Activated naive CD4-positive, alpha-beta T cell treated with Interleukin-2 at 50 U/mL for 16 hours (primary cell): Measurements from ENCODE around the gene CD160.
"Not testable (repeated sequence)": the region's sequence is repeated elsewhere in the genome, so short reads cannot be mapped to it uniquely, and the experiment has no call there.

ENCODE experiments used
- DNase-seq: peaks from one replicate; pipeline ENCODE4 v3.0.0-alpha.2; 2020

Gene CD160

GRCh38 chr1:145759721-145760120 lies 40.4 kb downstream of the CD160 start:
- DNase-seq = no peak

DNA sequence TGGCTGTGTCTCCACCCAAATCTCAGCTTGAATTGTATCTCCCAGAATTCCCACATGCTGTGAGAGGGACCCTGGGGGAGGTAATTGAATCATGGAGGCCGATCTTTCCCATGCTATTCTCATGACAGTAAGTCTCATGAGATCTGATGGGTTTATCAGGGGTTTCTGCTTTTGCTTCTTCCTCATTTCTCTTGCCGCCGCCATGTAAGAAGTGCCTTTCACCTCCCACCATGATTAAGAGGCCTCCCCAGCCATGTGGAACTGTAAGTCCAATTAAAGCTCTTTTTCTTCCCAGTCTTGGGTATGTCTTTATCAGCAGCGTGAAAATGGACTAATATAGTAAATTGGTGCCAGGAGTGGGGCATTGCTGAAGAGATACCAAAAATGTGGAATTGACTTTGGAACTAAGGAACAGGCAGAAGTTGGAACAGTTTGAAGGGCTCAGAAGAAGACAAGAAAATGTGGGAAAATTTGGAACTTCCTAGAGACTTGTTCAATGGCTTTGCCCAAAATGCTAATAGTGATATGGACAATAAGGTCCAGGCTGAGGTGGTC lies 41.2 kb downstream of the CD160 start:
- DNase-seq = not testable (repeated sequence)

- DNase-seq = not testable (repeated sequence)
Measured at GRCh38 chr1:145761498-145761897, 42.2 kb downstream of the CD160 start.

GRCh38 chr1:145762001-145762400 lies 42.7 kb downstream of the CD160 start:
- DNase-seq = not testable (repeated sequence)

GRCh38 chr1:145764231-145764940 lies 45.1 kb downstream of the CD160 start:
- not testable (repeated sequence) for DNase-seq

- not testable (repeated sequence) for DNase-seq
Measured at GRCh38 chr1:145765127-145765526, 45.8 kb downstream of the CD160 start.

- DNase-seq = not testable (repeated sequence)
Measured at GRCh38 chr1:145765585-145766360, 46.5 kb downstream of the CD160 start.

- not testable (repeated sequence) for DNase-seq
Measured at GRCh38 chr1:145766926-145767325, 47.6 kb downstream of the CD160 start.

DNA sequence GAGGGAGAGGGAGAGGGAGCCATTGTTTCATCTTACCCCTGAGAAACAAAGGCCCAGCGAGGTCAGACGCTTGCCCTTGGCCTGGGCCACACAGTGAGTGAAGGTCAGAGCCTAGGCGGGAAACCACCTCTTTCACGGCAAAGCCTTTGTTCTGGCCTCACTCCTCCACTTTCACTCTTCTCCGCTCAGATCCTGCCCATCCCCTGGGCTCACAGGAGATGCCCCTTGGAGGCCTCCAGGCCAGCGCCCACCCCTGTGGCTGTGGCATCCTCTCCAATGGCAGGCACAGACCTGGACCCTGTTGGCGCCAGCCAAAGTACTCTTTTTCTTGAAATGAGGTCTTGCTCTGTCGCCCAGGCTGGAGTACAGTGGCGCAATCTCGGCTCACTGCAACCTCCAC lies 48.7 kb downstream of the CD160 start:
- DNase-seq = not testable (repeated sequence)

DNA sequence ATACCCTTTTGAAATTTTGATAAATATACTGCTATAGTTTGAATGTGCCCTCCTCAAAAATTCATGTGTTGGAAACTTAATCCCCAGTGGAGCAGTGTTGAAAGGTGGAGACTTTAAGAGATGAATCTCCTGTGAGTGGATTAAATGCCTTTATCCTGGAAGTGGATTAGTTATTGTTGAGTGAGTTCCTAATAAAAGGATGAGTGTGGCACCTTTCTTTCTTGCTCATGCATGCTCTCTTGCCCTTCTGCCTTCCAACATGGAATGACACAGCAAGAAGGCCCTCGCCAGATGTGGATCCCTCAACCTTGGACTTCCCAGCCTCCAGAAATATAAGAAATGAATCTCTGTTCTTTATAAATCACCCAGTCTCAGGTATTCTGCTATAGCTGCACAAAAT lies 51.8 kb downstream of the CD160 start:
- no peak for DNase-seq

DNA sequence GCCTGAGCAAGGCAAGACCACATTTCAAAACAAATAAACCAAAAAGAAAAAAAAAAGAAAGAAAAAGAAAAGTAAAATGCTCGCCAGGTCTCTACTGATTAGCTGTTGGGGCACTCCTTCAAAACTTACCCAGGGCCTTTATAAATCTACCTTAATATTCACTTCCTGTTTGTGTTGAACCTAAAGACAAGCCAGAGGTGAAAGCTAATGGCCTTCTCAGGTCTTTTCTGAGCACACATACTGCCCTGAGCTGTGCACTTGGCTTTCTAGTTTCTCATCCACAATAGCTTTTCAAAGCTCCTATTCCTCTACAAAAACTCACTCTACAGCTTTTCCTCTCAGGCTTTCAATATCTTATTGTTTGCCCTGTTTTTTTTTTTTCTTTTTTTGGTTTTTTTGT lies 54.1 kb downstream of the CD160 start:
- DNase-seq = no peak

- DNase-seq = no peak
Measured at GRCh38 chr1:145777357-145778145, 58.3 kb downstream of the CD160 start.

- DNase-seq = no peak
Measured at GRCh38 chr1:145778146-145778540, 58.8 kb downstream of the CD160 start.

GRCh38 chr1:145782272-145783099 lies 63.2 kb downstream of the CD160 start:
- DNase-seq = no peak

- no peak for DNase-seq
Measured at GRCh38 chr1:145784409-145784808, 65.1 kb downstream of the CD160 start.

DNA sequence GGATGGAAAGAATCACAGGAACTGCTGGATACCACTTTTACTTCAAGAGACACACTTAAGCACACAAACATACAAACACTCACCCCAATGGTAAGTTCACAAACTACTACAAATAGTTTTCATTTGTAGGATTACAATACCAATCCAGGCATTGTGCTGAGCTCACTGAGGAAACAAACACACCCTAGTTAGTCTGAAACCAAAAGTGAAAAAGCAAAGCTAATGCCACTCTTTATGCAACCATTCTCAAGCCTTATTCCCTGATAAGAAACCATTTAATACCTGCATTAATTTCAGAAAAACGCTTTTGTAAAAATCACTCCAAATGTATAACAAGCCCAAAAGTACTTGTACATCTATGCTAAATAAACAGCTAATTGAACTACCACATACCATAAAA lies 66.2 kb downstream of the CD160 start:
- no peak for DNase-seq

DNA sequence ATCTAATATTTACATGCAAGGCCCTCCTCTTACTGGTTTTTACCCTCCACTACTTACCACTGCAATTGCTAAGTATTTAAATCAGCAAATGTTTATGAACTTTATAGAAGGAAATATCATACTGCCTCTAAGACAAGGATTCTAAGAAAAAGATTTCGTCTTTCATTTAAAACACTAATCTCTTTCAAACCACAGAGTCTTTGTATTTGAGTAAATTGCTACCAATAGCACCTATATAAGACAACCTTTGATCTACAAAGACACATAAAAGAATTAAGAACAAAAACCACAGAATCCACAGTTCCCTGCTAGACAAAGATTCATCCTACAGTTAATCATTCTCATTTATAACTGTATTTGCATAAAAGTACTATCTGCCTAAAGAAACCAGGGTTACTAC lies 67.0 kb downstream of the CD160 start:
- DNase-seq = no peak

GRCh38 chr1:145788580-145788979 lies 69.3 kb downstream of the CD160 start:
- no peak for DNase-seq
